ENCODE data around the gene NUDC.

GRCh38 chr1:26946270-26946669 is 24.7 kb downstream of the NUDC start:
- TF ChIP-seq, protein P1, sequence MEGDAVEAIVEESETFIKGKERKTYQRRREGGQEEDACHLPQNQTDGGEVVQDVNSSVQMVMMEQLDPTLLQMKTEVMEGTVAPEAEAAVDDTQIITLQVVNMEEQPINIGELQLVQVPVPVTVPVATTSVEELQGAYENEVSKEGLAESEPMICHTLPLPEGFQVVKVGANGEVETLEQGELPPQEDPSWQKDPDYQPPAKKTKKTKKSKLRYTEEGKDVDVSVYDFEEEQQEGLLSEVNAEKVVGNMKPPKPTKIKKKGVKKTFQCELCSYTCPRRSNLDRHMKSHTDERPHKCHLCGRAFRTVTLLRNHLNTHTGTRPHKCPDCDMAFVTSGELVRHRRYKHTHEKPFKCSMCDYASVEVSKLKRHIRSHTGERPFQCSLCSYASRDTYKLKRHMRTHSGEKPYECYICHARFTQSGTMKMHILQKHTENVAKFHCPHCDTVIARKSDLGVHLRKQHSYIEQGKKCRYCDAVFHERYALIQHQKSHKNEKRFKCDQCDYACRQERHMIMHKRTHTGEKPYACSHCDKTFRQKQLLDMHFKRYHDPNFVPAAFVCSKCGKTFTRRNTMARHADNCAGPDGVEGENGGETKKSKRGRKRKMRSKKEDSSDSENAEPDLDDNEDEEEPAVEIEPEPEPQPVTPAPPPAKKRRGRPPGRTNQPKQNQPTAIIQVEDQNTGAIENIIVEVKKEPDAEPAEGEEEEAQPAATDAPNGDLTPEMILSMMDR (conservative IDR thresholded peaks at IDR 0.05; ENCODE audit: low read depth, low read length), result no peak
- TF ChIP-seq BHLHE40 (IDR thresholded peaks at IDR 0.05; ENCODE audit: low read depth, low read length) (no peak), MAZ (IDR thresholded peaks at IDR 0.05; ENCODE audit: borderline replicate concordance, low read depth, low read length) (no peak)
- TF ChIP-seq, protein P2, sequence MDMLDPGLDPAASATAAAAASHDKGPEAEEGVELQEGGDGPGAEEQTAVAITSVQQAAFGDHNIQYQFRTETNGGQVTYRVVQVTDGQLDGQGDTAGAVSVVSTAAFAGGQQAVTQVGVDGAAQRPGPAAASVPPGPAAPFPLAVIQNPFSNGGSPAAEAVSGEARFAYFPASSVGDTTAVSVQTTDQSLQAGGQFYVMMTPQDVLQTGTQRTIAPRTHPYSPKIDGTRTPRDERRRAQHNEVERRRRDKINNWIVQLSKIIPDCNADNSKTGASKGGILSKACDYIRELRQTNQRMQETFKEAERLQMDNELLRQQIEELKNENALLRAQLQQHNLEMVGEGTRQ (IDR thresholded peaks at IDR 0.05; ENCODE audit: low read depth, low read length), result no peak

Data from IMR-90 (cell line).